Loucy (cell line): ENCODE measurements around the gene USP22.

Source experiments
- H2AFZ ChIP-seq: fragments of 200-600 bp; sonication (generic); 2 replicates; pipeline ENCODE4 v1.6.0; 2016; ENCODE audit warnings: antibody characterized with exemption, mild to moderate bottlenecking, low read length, moderate library complexity
- H3F3A ChIP-seq: fragments of 200-600 bp; 2 replicates; pipeline ENCODE4 v1.6.0; 2016; ENCODE audit warnings: antibody characterized with exemption, low read depth, mild to moderate bottlenecking
- H3K27me3 ChIP-seq: fragments of 200-600 bp; sonication (generic); 2 replicates; pipeline ENCODE4 v1.6.1; 2014; ENCODE audit warnings: low read length, mild to moderate bottlenecking; ENCODE audit not compliant: insufficient read depth, poor library complexity, severe bottlenecking
- H3K36me3 ChIP-seq: fragments of 200-600 bp; sonication (generic); 2 replicates; pipeline ENCODE4 v1.6.1; 2016; ENCODE audit warnings: low read length; ENCODE audit not compliant: insufficient read depth
- H3K4me1 ChIP-seq: fragments of 200-600 bp; sonication (generic); 2 replicates; pipeline ENCODE4 v1.5.1; 2014; ENCODE audit warnings: low read length, mild to moderate bottlenecking; ENCODE audit not compliant: insufficient read depth, poor library complexity, severe bottlenecking
- H3K4me2 ChIP-seq: fragments of 200-600 bp; sonication (generic); 2 replicates; pipeline ENCODE4 v1.6.0; 2014; ENCODE audit warnings: antibody characterized with exemption, low read length, low read depth, mild to moderate bottlenecking; ENCODE audit not compliant: poor library complexity, severe bottlenecking
- H3K4me3 ChIP-seq: fragments of 200-600 bp; sonication (generic); 2 replicates; pipeline ENCODE4 v1.5.1; 2014; ENCODE audit warnings: low read length, mild to moderate bottlenecking, mixed read lengths; ENCODE audit not compliant: poor library complexity, severe bottlenecking
- H3K79me2 ChIP-seq: fragments of 200-600 bp; sonication (generic); 2 replicates; pipeline ENCODE4 v1.6.1; 2014; ENCODE audit warnings: low read length; ENCODE audit not compliant: insufficient read depth
- H3K9ac ChIP-seq: fragments of 200-600 bp; sonication (generic); 2 replicates; pipeline ENCODE4 v1.6.0; 2014; ENCODE audit warnings: mild to moderate bottlenecking, low read depth, low read length, moderate library complexity; ENCODE audit not compliant: poor library complexity, severe bottlenecking
- H3K9me2 ChIP-seq: fragments of 200-600 bp; sonication (generic); replicated peaks from 2 replicates; pipeline ENCODE4 v1.6.1; 2016; ENCODE audit warnings: low read depth, low read length, mixed read lengths
- H3K9me3 ChIP-seq: fragments of 200-600 bp; sonication (generic); 2 replicates; pipeline ENCODE4 v1.6.1; 2014; ENCODE audit warnings: mild to moderate bottlenecking, antibody characterized with exemption, low read length, low read depth; ENCODE audit not compliant: insufficient read depth
- H4K20me1 ChIP-seq: fragments of 200-600 bp; sonication (generic); 2 replicates; pipeline ENCODE4 v1.6.0; 2014; ENCODE audit warnings: antibody characterized with exemption, low read length, mild to moderate bottlenecking; ENCODE audit not compliant: insufficient read depth, poor library complexity, severe bottlenecking
- EZH2phosphoT487 ChIP-seq: fragments of 200-600 bp; IDR thresholded peaks from 2 replicates; pipeline ENCODE4 v1.6.1; 2018; ENCODE audit warnings: antibody characterized with exemption, mild to moderate bottlenecking, moderate library complexity, borderline replicate concordance
- TF ChIP-seq, protein P1 (sequence below): fragments of 200-600 bp; sonication (generic); conservative IDR thresholded peaks from 2 replicates; pipeline ENCODE4 v1.5.1; 2014; ENCODE audit warnings: mild to moderate bottlenecking, antibody characterized with exemption, low read length

USP22 gene

DNA sequence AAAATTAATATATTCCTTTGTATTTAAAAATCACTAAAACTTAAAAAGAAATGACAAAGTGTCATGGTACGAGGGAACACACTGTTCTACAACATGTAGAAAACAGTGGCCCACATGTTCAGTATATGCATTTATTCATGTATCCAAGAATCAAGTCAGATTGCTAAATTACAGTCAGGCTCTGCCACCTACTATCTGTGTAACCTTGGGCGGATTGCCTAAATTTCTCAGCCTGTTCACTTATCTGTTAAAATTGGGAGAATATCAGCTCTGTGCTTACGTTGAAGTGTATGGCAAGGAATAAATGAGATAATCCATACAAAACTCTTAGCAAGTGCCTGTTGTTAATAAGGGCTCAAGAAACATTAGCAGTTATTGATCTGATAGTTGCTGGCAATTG lies 3.4 kb upstream of the USP22 start:
- Histone ChIP-seq H3K9ac (no peak overlapping the region), H3K79me2 (peaks cover 16% of the 10 kb centered on the region), H3K4me1 (peaks cover 9% of the 10 kb centered on the region), H4K20me1 (peaks cover 9% of the 10 kb centered on the region), H3K9me3 (no peaks in the 10 kb centered on the region), H3F3A (no peaks in the 10 kb centered on the region; the same call in 1 of the 2 replicates), H3K4me2 (no peak overlapping the region), H3K4me3 (no peak overlapping the region), H3K36me3 (no peaks in the 10 kb centered on the region), H2AFZ (no peak overlapping the region), H3K9me2 (no peaks in the 10 kb centered on the region), H3K27me3 (no peaks in the 10 kb centered on the region)
- TF ChIP-seq, protein P1, sequence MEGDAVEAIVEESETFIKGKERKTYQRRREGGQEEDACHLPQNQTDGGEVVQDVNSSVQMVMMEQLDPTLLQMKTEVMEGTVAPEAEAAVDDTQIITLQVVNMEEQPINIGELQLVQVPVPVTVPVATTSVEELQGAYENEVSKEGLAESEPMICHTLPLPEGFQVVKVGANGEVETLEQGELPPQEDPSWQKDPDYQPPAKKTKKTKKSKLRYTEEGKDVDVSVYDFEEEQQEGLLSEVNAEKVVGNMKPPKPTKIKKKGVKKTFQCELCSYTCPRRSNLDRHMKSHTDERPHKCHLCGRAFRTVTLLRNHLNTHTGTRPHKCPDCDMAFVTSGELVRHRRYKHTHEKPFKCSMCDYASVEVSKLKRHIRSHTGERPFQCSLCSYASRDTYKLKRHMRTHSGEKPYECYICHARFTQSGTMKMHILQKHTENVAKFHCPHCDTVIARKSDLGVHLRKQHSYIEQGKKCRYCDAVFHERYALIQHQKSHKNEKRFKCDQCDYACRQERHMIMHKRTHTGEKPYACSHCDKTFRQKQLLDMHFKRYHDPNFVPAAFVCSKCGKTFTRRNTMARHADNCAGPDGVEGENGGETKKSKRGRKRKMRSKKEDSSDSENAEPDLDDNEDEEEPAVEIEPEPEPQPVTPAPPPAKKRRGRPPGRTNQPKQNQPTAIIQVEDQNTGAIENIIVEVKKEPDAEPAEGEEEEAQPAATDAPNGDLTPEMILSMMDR, result no peak
- TF ChIP-seq EZH2phosphoT487, result no peak

DNA sequence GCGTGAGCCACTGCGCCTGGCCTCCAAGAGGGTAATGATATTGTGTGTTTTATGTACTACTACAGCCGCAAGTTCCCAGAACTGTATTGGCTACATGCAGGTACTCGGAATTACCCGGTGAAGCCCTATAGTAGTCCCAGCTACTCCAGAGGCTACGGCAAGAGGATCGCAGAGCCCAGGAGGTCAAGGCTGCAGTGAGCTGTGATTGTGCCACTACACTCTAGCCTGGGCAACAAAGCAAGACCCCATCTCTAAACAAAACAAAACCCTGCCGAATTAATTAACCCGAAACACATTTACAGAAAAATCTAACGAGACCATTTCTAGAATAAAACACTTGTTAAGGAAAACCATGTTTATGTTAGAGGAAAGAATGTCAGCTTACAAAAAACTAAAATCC lies 2.2 kb upstream of the USP22 start:
- no peak for TF ChIP-seq EZH2phosphoT487
- TF ChIP-seq, protein P1, result no peak

DNA sequence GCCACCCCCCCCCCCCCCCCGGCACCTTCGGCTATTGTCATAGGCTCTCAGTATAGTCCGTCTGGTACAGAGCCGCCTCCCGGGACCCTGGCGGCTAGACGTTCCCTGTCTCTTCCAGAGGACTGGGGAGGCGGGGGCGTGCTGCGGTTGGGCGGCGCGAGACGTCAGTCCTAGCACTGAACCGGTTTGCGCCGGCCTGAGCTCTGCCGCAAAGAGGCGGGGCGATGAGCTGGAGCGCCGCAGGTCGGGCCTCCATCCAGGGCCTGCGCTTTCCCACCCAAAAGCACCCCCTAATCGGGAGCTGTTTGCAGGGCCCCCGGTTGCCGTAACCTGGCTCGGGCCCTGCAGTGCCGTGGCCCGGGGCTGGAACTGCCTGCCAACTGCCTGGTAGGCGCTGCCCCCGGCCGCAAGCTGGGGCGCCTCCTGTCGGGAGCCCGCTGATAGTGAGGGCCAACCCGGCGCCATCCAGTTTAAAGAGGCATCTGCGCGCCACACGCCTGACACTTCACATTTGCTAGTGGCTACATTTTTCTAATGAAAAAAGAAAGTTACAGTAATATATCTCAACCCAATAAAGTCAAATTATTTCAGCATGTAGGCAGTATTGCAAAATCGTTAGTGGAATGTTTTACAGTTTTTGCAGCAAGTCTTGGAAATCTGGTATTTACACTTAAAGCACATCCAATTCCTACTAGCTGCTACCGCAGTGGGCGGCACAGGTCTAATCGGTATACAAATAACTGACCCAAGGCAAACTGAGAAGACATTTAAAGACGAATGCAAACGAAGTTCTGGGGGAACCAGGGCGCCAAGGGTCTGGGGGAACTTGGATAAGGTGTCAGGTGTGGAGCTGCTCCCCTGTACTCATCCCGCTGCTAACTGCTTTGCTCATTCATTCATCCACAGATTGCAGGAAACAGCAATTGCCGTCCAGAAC lies 753 bp upstream of the USP22 start:
- TF ChIP-seq, protein P1, result peak; percentile 78
- no peak for TF ChIP-seq EZH2phosphoT487
- Histone ChIP-seq H3K9ac (peak overlapping the region; percentile 82), H3K36me3 (no peaks in the 10 kb centered on the region)

More for the DNA sequence above, 2.2 kb upstream of the USP22 start:
- H3K27me3 ChIP-seq, result no peaks in the 10 kb centered on the region
- H3K4me1 ChIP-seq, result peaks cover 15% of the 10 kb centered on the region
- no peaks in the 10 kb centered on the region for H3K9me3 ChIP-seq
- no peak overlapping the region for H3K9ac ChIP-seq
- no peak overlapping the region for H3K4me3 ChIP-seq
- no peak overlapping the region for H3K4me2 ChIP-seq
- no peaks in the 10 kb centered on the region for H3K36me3 ChIP-seq
- H3K79me2 ChIP-seq, result peaks cover 28% of the 10 kb centered on the region
- H3K9me2 ChIP-seq, result no peaks in the 10 kb centered on the region
- no peak overlapping the region for H2AFZ ChIP-seq
- H4K20me1 ChIP-seq, result peaks cover 21% of the 10 kb centered on the region
- no peaks in the 10 kb centered on the region; the same call in 1 of the 2 replicates for H3F3A ChIP-seq

More for the DNA sequence above, 753 bp upstream of the USP22 start:
- peaks cover 36% of the 10 kb centered on the region for H4K20me1 ChIP-seq
- H3K4me2 ChIP-seq, result peak overlapping the region; percentile 90
- H3K27me3 ChIP-seq, result no peaks in the 10 kb centered on the region
- H3K79me2 ChIP-seq, result peaks cover 42% of the 10 kb centered on the region
- peak overlapping the region; percentile 75 for H3K4me3 ChIP-seq
- H3K9me3 ChIP-seq, result no peaks in the 10 kb centered on the region
- H3K9me2 ChIP-seq, result no peaks in the 10 kb centered on the region
- H2AFZ ChIP-seq, result peak overlapping the region; percentile 90
- H3K4me1 ChIP-seq, result peaks cover 23% of the 10 kb centered on the region
- H3F3A ChIP-seq, result no peaks in the 10 kb centered on the region; the same call in 1 of the 2 replicates
